Neuron (in vitro differentiated cells): ENCODE results near the gene IGF1.

Source experiments
- H2AFZ ChIP-seq: one replicate; pipeline ENCODE4 v1.6.1; 2013; ENCODE audit warnings: low read depth, mild to moderate bottlenecking, inconsistent platforms, low read length, moderate library complexity
- H3K27me3 ChIP-seq: one replicate; pipeline ENCODE4 v1.6.1; 2013; ENCODE audit warnings: low read length; ENCODE audit not compliant: insufficient read depth
- H3K36me3 ChIP-seq: one replicate; pipeline ENCODE4 v1.6.1; 2013; ENCODE audit warnings: low read length; ENCODE audit not compliant: insufficient read depth
- H3K4me1 ChIP-seq: one replicate; pipeline ENCODE4 v1.6.1; 2013; ENCODE audit warnings: low read length; ENCODE audit not compliant: insufficient read depth
- H3K4me3 ChIP-seq: 2 replicates; pipeline ENCODE4 v1.5.1; 2013; ENCODE audit warnings: mild to moderate bottlenecking, low read length, moderate library complexity
- H3K9me3 ChIP-seq: one replicate; pipeline ENCODE4 v1.6.1; 2013; ENCODE audit warnings: low read length

Gene IGF1

DNA sequence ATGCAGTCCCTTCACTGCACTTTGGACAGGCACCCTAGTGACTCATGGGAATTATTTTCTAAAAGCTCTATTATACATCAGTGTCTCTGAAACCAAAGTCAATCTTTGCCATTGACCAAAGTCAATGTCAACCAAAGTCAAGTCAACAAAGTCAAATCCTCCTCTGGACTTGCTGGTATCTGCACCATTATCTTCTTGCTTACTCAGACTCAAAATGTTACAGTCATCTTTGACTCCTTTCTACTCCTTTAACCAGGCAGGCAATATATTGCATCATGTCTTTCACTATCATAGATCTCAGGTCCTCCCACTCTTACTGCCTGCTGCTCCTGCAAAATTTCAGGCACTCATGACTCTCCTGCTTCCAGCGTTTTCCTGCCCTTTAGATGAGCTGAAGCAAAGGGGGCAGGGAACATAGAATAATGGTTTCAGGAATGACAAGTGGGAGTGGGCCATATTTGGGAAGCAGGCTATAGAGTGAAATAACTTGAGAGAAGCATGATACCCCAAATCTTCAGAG, 39.2 kb downstream of the IGF1 start:
- H3K36me3 ChIP-seq = no peaks in the 10 kb centered on the region
- H3K27me3 ChIP-seq = no peaks in the 10 kb centered on the region
- no peak overlapping the region for H3K4me3 ChIP-seq
- no peak overlapping the region for H2AFZ ChIP-seq
- H3K4me1 ChIP-seq = no peaks in the 10 kb centered on the region
- H3K9me3 ChIP-seq = no peaks in the 10 kb centered on the region

DNA sequence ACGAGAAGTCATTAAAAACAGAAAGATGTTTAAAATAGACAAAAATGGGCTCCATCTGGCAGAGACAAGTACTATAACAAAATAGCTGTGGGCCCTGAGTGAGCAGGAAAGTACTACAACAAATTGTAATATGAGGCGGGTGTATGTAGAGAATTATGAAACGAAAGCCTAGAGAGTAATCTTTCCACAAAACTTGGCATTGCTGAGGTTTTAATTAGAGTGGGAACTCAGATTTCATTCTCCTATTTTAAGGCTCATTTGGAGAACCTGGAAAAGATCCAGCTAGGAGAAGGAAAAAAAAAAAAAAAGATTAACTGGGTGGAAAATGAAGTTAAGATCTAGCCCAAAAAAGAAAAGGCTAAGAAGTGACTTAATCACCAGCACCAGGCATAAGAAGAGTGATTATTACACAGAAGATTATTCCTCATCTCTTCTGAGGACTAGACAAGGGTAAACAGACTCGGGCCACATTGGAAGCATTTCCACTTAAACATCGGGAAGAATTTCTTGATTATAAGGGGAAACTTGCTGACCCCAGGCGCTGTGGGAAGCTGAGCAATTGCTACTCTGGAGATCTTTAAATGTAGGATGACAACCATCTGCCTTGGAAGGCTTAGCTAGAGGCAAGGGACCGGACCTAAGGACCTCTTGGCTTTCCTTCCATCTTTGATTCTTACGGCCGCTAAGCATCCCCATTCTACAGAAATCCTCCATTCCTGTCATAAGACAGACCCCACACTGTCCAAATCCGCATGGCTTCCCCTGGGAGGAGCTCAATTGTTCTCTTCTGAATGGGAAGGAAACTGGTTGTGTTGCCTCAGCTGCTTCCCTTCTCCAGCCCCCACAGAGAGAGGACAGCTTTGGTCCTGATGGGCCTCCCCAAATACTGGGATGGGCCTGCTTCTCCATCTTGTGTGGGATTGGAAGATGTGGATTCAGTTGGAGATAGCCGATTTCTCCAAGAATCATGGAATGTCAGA, 40.6 kb downstream of the IGF1 start:
- H3K36me3 ChIP-seq = no peaks in the 10 kb centered on the region

DNA sequence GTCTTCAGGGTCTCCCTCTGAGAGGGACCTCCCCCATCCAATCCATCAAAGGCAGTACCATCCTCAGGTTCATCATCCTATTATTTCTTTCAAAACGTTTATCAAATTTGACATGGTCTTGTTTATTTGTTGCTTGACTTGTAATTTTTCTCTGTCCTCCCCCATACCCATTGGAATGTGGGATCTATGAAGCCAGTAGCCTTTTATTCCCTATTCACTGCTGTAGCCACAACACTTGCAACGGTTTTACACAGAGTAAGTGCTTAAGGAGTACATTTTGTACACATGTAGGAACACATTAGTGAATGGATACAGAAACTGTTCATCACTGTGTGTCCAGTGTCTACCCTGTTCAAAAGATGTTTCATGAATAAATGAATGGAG, 41.5 kb downstream of the IGF1 start:
- H3K9me3 ChIP-seq = no peaks in the 10 kb centered on the region
- H3K36me3 ChIP-seq = no peaks in the 10 kb centered on the region
- no peaks in the 10 kb centered on the region for H3K4me1 ChIP-seq
- H3K4me3 ChIP-seq = no peak overlapping the region
- no peaks in the 10 kb centered on the region for H3K27me3 ChIP-seq
- no peak overlapping the region for H2AFZ ChIP-seq

More for the DNA sequence above, 40.6 kb downstream of the IGF1 start:
- no peak overlapping the region for H3K4me3 ChIP-seq
- H2AFZ ChIP-seq = no peak overlapping the region
- no peaks in the 10 kb centered on the region for H3K9me3 ChIP-seq
- H3K27me3 ChIP-seq = no peaks in the 10 kb centered on the region
- H3K4me1 ChIP-seq = no peaks in the 10 kb centered on the region

DNA sequence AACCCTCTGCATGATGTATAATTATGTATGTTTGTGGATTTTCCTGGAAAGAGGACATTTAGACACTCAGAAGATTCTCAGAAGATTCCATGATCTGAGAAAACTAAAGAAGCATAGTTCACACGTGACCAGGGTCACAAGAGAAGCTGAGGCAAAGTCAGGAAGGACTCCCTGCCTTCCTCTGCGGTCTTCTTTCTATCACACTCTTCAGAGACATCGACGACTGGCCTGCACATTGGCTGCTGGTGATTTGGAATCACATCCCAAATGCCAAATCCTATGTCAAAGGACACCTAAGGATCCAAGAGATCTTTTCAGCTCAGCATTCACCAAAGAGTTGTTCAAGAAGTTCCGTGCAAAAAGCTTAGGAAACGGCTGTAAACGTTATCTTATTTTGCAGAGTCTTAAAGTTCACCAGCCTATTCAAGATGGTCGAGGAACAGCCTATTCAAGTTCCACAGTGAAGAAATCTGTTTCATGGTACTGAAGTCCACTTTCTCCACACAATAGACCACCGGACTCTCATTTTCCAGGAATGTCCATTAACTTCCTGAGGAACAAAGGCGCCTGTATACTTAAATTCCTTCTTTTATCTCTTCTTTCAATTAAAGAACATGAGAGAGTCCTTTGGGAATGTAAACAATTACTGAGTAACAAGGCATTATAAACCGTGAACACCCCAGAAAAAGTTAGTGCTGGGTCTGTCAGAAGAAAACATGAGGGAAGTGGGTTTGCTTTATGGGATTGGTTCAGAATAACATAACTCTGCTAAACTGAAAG, 42.1 kb downstream of the IGF1 start:
- no peaks in the 10 kb centered on the region for H3K27me3 ChIP-seq

DNA sequence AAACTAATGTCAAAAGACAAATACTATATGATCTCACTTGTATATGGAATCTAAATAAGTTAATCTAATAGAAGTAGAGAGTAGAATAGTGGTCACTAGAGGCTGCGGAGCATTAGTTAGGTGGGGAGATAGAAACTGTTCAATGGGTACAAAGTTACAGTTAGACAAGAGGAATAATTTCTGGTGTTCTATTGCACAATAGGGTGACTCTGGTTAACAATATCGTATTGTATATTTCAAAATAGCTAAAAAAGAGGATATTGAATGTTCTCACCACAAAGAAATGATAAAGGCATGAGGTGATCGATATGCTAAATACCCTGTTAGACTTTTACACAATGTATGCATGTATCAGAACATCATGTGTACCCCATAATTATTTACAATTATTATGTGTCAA, 42.9 kb downstream of the IGF1 start:
- H3K27me3 ChIP-seq = no peaks in the 10 kb centered on the region
- no peak overlapping the region for H2AFZ ChIP-seq
- H3K36me3 ChIP-seq = no peaks in the 10 kb centered on the region
- no peaks in the 10 kb centered on the region for H3K4me1 ChIP-seq
- no peaks in the 10 kb centered on the region for H3K9me3 ChIP-seq
- no peak overlapping the region for H3K4me3 ChIP-seq

More for the DNA sequence above, 42.1 kb downstream of the IGF1 start:
- H2AFZ ChIP-seq = no peak overlapping the region
- no peaks in the 10 kb centered on the region for H3K4me1 ChIP-seq
- H3K9me3 ChIP-seq = no peaks in the 10 kb centered on the region
- H3K4me3 ChIP-seq = no peak overlapping the region
- no peaks in the 10 kb centered on the region for H3K36me3 ChIP-seq

DNA sequence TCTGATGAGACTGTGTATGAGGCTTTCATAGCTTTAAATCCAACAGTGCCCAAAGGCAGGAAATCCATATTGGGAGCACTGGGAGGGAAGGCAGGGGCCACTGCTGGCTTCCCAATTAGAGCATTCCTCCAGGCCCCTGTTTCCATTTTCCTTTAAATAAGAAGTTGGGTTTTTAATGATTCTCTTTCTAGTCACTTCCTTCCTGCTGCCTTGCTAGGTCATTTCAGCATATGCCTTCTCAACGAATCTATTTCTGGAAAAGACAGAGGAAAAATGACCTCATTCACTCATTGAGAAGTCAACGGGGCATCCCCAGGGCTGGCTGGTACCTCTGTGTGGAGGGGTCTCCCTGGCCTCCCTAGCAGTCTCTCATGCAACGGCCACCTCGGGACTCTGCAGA, 43.5 kb downstream of the IGF1 start:
- Histone ChIP-seq H2AFZ (no peak overlapping the region), H3K36me3 (no peaks in the 10 kb centered on the region), H3K27me3 (no peaks in the 10 kb centered on the region), H3K9me3 (no peaks in the 10 kb centered on the region), H3K4me3 (no peak overlapping the region), H3K4me1 (no peaks in the 10 kb centered on the region)

DNA sequence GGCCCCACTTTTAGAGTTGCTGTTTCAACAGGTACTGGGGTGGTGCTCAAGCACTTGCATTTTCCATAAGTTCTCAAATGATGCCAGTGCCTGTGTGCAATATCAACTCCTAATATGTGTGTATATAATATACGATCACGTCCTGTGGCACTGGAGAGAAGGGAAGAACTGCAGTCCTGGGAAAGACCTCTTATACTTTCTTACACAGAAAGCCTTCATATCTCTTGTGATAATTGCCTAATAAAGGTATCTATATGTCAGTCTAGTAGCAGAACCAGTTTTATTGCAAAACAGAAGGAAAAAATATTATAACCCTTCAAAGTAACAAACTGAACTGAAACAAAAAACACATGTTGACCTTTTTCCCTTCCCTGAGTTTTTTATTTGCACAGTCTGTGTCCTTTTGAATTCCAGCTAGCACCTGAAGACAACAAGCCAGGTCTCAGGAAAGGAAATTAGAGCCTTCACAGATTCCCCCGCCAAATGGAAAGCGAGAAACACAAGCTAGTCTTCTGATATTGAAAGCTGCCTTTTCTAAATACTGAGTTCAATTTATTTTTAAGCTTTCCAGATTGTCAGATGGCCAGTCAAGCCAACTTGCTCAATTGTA, 44.4 kb downstream of the IGF1 start:
- Histone ChIP-seq H3K27me3 (no peaks in the 10 kb centered on the region), H3K4me1 (no peaks in the 10 kb centered on the region), H3K36me3 (no peaks in the 10 kb centered on the region), H3K4me3 (no peak overlapping the region), H3K9me3 (no peaks in the 10 kb centered on the region), H2AFZ (no peak overlapping the region)

DNA sequence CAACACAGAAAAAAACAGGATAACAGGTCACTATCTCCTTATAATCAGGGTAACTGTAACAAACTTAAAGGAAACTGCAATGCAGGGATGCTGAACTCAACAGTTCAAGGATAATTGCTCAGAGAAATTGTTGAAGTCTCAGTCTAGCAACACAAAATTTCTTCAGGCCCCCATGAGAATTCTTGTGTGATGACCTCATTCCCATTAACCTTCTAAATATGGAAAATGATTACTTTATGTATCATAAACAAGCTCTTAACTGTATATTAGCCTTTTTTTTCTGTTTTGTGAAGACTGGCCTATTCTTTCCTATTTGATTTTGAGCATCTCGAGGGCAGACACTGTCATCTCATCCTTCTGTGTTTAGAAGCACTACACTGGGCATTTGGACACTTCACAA, 47.1 kb downstream of the IGF1 start:
- Histone ChIP-seq H3K4me1 (no peaks in the 10 kb centered on the region), H2AFZ (no peak overlapping the region), H3K27me3 (no peaks in the 10 kb centered on the region), H3K4me3 (no peak overlapping the region), H3K9me3 (no peaks in the 10 kb centered on the region), H3K36me3 (no peaks in the 10 kb centered on the region)

DNA sequence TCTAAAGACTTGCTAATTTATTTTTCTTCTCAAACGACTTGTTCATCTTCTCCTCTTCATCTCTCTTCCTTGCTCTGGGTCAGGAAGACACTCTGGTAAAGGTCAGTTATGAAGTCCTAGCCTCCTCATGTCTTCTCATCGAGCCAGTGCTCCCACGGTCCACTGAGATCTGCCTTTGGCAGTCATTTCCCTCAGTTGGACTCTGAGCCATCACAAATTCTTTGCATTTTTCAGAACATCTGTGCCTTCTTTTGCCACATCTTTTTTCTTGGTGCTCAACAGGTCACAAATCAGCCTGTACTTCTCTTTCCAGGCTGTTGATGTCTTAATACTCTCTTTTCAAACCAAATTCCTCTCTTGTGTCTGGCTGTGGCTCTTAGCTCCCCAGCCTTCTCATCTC, 49.7 kb downstream of the IGF1 start:
- Histone ChIP-seq H2AFZ (no peak overlapping the region), H3K4me1 (no peaks in the 10 kb centered on the region), H3K36me3 (no peaks in the 10 kb centered on the region), H3K9me3 (no peaks in the 10 kb centered on the region), H3K27me3 (no peaks in the 10 kb centered on the region), H3K4me3 (no peak overlapping the region)

DNA sequence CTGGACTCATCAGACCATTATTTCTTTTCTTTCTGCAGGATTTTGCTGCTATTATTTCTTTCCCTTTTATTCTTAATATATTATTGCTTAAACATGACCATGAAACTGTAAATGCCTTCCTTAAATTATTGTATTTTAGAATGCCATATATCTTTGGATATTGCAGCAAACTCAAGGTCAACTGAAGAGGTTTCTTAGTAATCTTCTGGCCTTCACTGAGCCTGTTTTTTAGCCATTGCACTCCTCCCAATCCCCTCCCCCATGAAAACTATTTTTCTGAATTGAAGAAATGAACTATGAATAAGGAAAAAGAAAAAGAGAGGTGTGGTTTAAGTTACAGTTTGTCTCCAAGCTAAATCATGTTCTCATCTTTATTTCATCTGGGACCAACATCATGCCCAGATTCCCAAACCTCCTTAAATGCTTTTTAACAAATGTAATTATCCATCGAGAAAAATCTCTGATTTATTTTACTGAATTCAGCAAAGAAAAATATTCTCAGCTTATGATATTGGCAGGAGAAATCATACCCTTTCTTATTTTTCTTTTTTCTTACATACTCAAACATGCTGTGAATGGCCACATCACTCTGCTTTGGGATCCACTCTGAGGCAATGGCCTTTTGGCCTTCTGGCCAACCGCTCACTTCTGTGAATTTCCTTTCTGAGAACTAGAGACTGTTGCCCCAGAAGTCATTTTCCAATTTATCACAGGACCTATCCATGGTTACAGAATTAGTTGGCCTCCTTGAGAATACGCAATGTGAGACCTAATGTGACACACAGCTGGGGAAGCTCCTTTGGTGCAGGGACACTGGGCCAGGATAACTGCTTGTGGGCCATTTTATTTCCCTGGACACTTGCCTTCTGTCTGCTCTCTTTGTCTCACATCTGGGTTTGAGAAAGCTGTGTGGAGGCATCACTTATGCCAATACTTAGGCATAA, 50.9 kb downstream of the IGF1 start:
- Histone ChIP-seq H3K4me3 (no peak overlapping the region), H3K9me3 (no peaks in the 10 kb centered on the region), H2AFZ (no peak overlapping the region), H3K36me3 (no peaks in the 10 kb centered on the region), H3K27me3 (no peaks in the 10 kb centered on the region), H3K4me1 (no peaks in the 10 kb centered on the region)

DNA sequence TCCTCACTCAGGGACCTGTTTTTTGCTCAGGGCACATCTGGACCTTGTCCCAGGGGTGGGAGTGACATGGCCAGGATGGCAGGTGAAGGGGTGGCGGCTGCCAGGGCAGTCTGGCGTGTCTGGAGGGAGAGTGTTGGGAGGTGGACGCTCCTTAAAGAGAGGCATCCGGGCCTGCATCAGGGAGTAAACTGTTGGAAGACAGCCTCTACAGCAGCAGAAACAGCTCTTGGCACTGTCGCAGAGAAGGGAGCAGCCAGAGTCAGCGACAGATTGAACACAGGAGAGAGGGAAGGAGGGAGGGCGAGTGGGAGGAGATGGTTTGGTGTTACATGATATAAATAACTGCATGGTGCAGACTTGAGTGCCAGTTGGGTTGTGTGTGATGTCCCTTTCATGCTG, 52.8 kb downstream of the IGF1 start:
- Histone ChIP-seq H3K36me3 (no peaks in the 10 kb centered on the region), H2AFZ (no peak overlapping the region), H3K9me3 (no peaks in the 10 kb centered on the region), H3K4me3 (no peak overlapping the region), H3K27me3 (no peaks in the 10 kb centered on the region), H3K4me1 (no peaks in the 10 kb centered on the region)
